IMR-90 (cell line): Measurements from ENCODE around the gene CAMK2N1. TPM values are rescaled to one million over a fixed set of nuclear protein-coding genes. Genes with fewer than 3 reads are reported as not detected.

Source experiments
- ATAC-seq: fragments of 200-7000 bp; cut with Tn5 transposase; 2 replicates; pipeline ENCODE4 v1.9.1; 2020; ENCODE audit warnings: low read depth, mild to moderate bottlenecking, moderate library complexity
- BruUV-seq: library from RNA; stranded (reverse); fragments of 400-500 nt; replicated peaks from 2 replicates; lab custom pipeline; 2021; lab: Mats Ljungman, UMichigan
- CTCF ChIA-PET: fragments of 300-600 bp; formaldehyde crosslinking; extraction: SDS; loops from one replicate; lab custom pipeline; 2021; ENCODE audit warnings: antibody characterized with exemption; lab: Yijun Ruan, JAX
- POLR2A ChIA-PET: fragments of 300-600 bp; sonication (Branson Sonifier 250); formaldehyde crosslinking; loops from one replicate; lab custom pipeline; 2022; ENCODE audit warnings: antibody characterized with exemption; ENCODE audit not compliant: unreplicated experiment; lab: Charles Lee
- DNase-seq: peaks from one replicate; pipeline ENCODE4 v3.0.0; 2013
- H2AFZ ChIP-seq: replicated peaks from 2 replicates; pipeline ENCODE3; 2013; ENCODE audit warnings: low read length, mild to moderate bottlenecking; ENCODE audit not compliant: poor library complexity
- H2AK5ac ChIP-seq: 2 replicates; pipeline ENCODE4 v1.6.1; 2013; ENCODE audit warnings: low read depth, low read length, inconsistent platforms
- H2AK9ac ChIP-seq: replicated peaks from 2 replicates; pipeline ENCODE3; 2013; ENCODE audit warnings: mild to moderate bottlenecking, low read depth, low read length, moderate library complexity; ENCODE audit not compliant: poor library complexity
- H2BK120ac ChIP-seq: 2 replicates; pipeline ENCODE4 v1.6.1; 2013; ENCODE audit warnings: low read depth, low read length, inconsistent platforms
- H2BK15ac ChIP-seq: 3 replicates; pipeline ENCODE4 v1.6.1; 2013; ENCODE audit warnings: low read depth, low read length, inconsistent platforms
- H2BK20ac ChIP-seq: 2 replicates; pipeline ENCODE4 v1.6.1; 2013; ENCODE audit warnings: low read depth, mild to moderate bottlenecking, inconsistent platforms, low read length, moderate library complexity
- H2BK5ac ChIP-seq: 2 replicates; pipeline ENCODE4 v1.6.1; 2013; ENCODE audit warnings: mild to moderate bottlenecking, low read depth, low read length, inconsistent platforms; ENCODE audit not compliant: poor library complexity, severe bottlenecking
- H3K14ac ChIP-seq: replicated peaks from 2 replicates; pipeline ENCODE4 v1.6.1; 2013; ENCODE audit warnings: low read depth, low read length, inconsistent platforms
- H3K18ac ChIP-seq: 2 replicates; pipeline ENCODE4 v1.6.1; 2013; ENCODE audit warnings: low read depth, low read length, control low read depth
- H3K23ac ChIP-seq: 2 replicates; pipeline ENCODE4 v1.6.1; 2013; ENCODE audit warnings: low read depth, low read length, inconsistent platforms
- H3K27ac ChIP-seq: 2 replicates; pipeline ENCODE4 v1.5.1; 2013; ENCODE audit warnings: mild to moderate bottlenecking, control low read depth, low read length; ENCODE audit not compliant: insufficient read depth
- H3K27me3 ChIP-seq: 2 replicates; pipeline ENCODE4 v1.6.1; 2013; ENCODE audit warnings: low read length; ENCODE audit not compliant: control insufficient read depth, insufficient read depth
- H3K36me3 ChIP-seq: 2 replicates; pipeline ENCODE4 v1.6.1; 2013; ENCODE audit warnings: low read length, mixed read lengths; ENCODE audit not compliant: control insufficient read depth, insufficient read depth
- H3K4ac ChIP-seq: 2 replicates; pipeline ENCODE4 v1.6.1; 2013; ENCODE audit warnings: low read depth, low read length, inconsistent platforms
- H3K4me1 ChIP-seq: 2 replicates; pipeline ENCODE4 v1.6.1; 2013; ENCODE audit warnings: low read length, mixed read lengths; ENCODE audit not compliant: control insufficient read depth, insufficient read depth
- H3K4me2 ChIP-seq: 2 replicates; pipeline ENCODE4 v1.6.1; 2013; ENCODE audit warnings: low read depth, mild to moderate bottlenecking, control low read depth, low read length, moderate library complexity
- H3K4me3 ChIP-seq: 2 replicates; pipeline ENCODE4 v1.5.1; 2013; ENCODE audit warnings: low read depth, mild to moderate bottlenecking, control low read depth, low read length, moderate library complexity; ENCODE audit not compliant: insufficient read depth
- H3K56ac ChIP-seq: 2 replicates; pipeline ENCODE4 v1.6.1; 2013; ENCODE audit warnings: low read length, inconsistent platforms; ENCODE audit not compliant: insufficient read depth; ENCODE audit errors: extremely low read depth
- H3K79me1 ChIP-seq, 2 experiments: 2 replicates each; pipeline ENCODE4 v1.6.1; 2013; ENCODE audit warnings: low read length in 2 of 2, inconsistent platforms in 1 of 2, low read depth in 1 of 2
- H3K9ac ChIP-seq: 2 replicates; pipeline ENCODE4 v1.6.1; 2013; ENCODE audit warnings: low read depth, low read length, control low read depth
- H3K9me1 ChIP-seq: 2 replicates; pipeline ENCODE4 v1.6.1; 2013; ENCODE audit warnings: low read length, inconsistent platforms; ENCODE audit not compliant: insufficient read depth
- H3K9me3 ChIP-seq: 2 replicates; pipeline ENCODE4 v1.6.1; 2013; ENCODE audit warnings: low read length; ENCODE audit not compliant: control insufficient read depth, insufficient read depth
- H4K20me1 ChIP-seq: 2 replicates; pipeline ENCODE4 v1.6.1; 2013; ENCODE audit warnings: low read length, inconsistent platforms; ENCODE audit not compliant: insufficient read depth
- H4K5ac ChIP-seq: 2 replicates; pipeline ENCODE4 v1.6.1; 2013; ENCODE audit warnings: mild to moderate bottlenecking, low read depth, low read length, control low read depth
- H4K8ac ChIP-seq, 2 experiments: 2 replicates each; pipeline ENCODE4 v1.6.1; 2013; ENCODE audit warnings: low read depth in 2 of 2, low read length in 2 of 2, control low read depth in 1 of 2, inconsistent platforms in 1 of 2
- H4K91ac ChIP-seq: 2 replicates; pipeline ENCODE4 v1.6.1; 2013; ENCODE audit warnings: low read depth, low read length, inconsistent platforms; ENCODE audit not compliant: insufficient read depth
- CEBPB ChIP-seq: IDR thresholded peaks from 2 replicates; pipeline ENCODE4 v1.6.1; 2012; ENCODE audit warnings: low read depth, low read length, improper control_type of control experiment
- CHD1 ChIP-seq: IDR thresholded peaks from 2 replicates; pipeline ENCODE4 v1.6.1; 2012; ENCODE audit warnings: low read depth, low read length, improper control_type of control experiment
- POLR2A ChIP-seq: IDR thresholded peaks from 2 replicates; pipeline ENCODE4 v1.6.1; 2012; ENCODE audit warnings: mild to moderate bottlenecking, low read depth, low read length
- RFX5 ChIP-seq: IDR thresholded peaks from 2 replicates; pipeline ENCODE4 v1.8.0; 2012; ENCODE audit warnings: low read depth, mild to moderate bottlenecking, low read length, moderate library complexity
- SMC3 ChIP-seq: fragments of 150-350 bp; IDR thresholded peaks from 2 replicates; pipeline ENCODE4 v1.6.1; 2016; ENCODE audit warnings: low read depth, mild to moderate bottlenecking, antibody characterized with exemption, low read length, moderate library complexity
- WGBS, 2 experiments: methylation state at CpG; one replicate each; pipeline versions ENCODE4 v1.1.5 to v1.1.7; 2013; ENCODE audit warnings: missing lambda C conversion rate in 2 of 2; ENCODE audit not compliant: insufficient read length in 1 of 2; ENCODE audit errors: extremely low coverage in 2 of 2; 5-methylcytosine and 5-hydroxymethylcytosine counted together
- dilution Hi-C: fragments of 300-500 bp; cut with HindIII; formaldehyde crosslinking; loops from one replicate; pipeline ENCODE4 v1.14.3; 2018; ENCODE audit warnings: low sequenced_read_pairs; ENCODE audit not compliant: unreplicated experiment
- in situ Hi-C: fragments of 300-500 bp; cut with MboI; formaldehyde crosslinking; loops from 3 replicates; pipeline ENCODE4 v1.14.3; 2019; ENCODE audit warnings: low sequenced_read_pairs, inconsistent platforms, mixed read lengths
- intact Hi-C: fragments of 100-400 bp; cut with micrococcal nuclease; formaldehyde crosslinking; loops from 2 replicates; pipeline ENCODE4 v1.10.0; 2022
- polyA plus RNA-seq, 3 experiments: library from polyadenylated mRNA; depleted of rRNA; stranded (reverse); fragments of >200 nt; gene quantifications; 2 replicates each; pipeline ENCODE4 v1.2.3, GENCODE V29; 2012; ENCODE audit warnings: low replicate concordance in 1 of 3
- total RNA-seq: library from RNA; depleted of rRNA; stranded (reverse); fragments of >200 nt; gene quantifications from 2 replicates; pipeline ENCODE4 v1.2.3, GENCODE V29; 2012

Gene CAMK2N1
- total and polyA plus RNA-seq, 2 of the 4 experiments (the other 2 are of a cell fraction) = 10.2 to 44.4 TPM

GRCh38 chr1:20476265-20477038 lies 9.6 kb downstream of the CAMK2N1 start:
- peak overlapping the region; percentile 42 for H2AK9ac ChIP-seq
- WGBS, 2 experiments = 60% methylated on average over 6 of the region's 33 CpGs; no CpG with 5 or more reads in 1 of the 2 experiments
- H3K9me1 ChIP-seq = peaks cover 35% of the 10 kb centered on the region
- no peak overlapping the region for H3K56ac ChIP-seq
- H3K79me1 ChIP-seq = peaks cover 6 to 48% of the 10 kb centered on the region in 2 experiments
- dilution Hi-C loops (no loop called here), intact Hi-C loops (no loop called here), in situ Hi-C loops (no loop called here)
- no peak overlapping the region for H4K5ac ChIP-seq
- no TSS peak for BruUV-seq
- peak overlapping the region; percentile 87; the same call in 1 of the 2 replicates for H3K4ac ChIP-seq
- ATAC-seq (no peak), DNase-seq (no peak)
- H2BK20ac ChIP-seq = peak overlapping the region; percentile 28
- no peak overlapping the region for H2AFZ ChIP-seq
- H3K27ac ChIP-seq = no peak overlapping the region
- POLR2A ChIA-PET = no interaction called here
- no peak overlapping the region for H3K9ac ChIP-seq
- no peak overlapping the region for H4K8ac ChIP-seq
- no peak overlapping the region for H3K4me2 ChIP-seq
- H3K23ac ChIP-seq = 0 out of 2 replicates have a peak overlapping the region, but pooled peaks have one; percentile 23
- no peak overlapping the region for H3K18ac ChIP-seq
- CTCF ChIA-PET = no interaction called here
- peaks cover 33% of the 10 kb centered on the region for H3K4me1 ChIP-seq
- H4K20me1 ChIP-seq = peaks cover 3% of the 10 kb centered on the region
- peak overlapping the region; percentile 23; the same call in 1 of the 2 replicates for H4K91ac ChIP-seq
- peak overlapping the region; percentile 54 for H2AK5ac ChIP-seq
- H3K9me3 ChIP-seq = no peaks in the 10 kb centered on the region
- H3K14ac ChIP-seq = no peak overlapping the region
- no peak overlapping the region for H3K4me3 ChIP-seq
- peak overlapping the region; percentile 40; the same call in 1 of the 3 replicates for H2BK15ac ChIP-seq
- no peak overlapping the region for H2BK5ac ChIP-seq
- H3K27me3 ChIP-seq = no peaks in the 10 kb centered on the region
- no peaks in the 10 kb centered on the region for H3K36me3 ChIP-seq
- H2BK120ac ChIP-seq = peak overlapping the region; percentile 17; the same call in 1 of the 2 replicates
- TF ChIP-seq RFX5 = no peak
- TF ChIP-seq CHD1 = no peak
- TF ChIP-seq POLR2A = no peak
- no peak for TF ChIP-seq SMC3
- no peak for TF ChIP-seq CEBPB
